ENCODE measurements around the gene PLOD2.

DNA sequence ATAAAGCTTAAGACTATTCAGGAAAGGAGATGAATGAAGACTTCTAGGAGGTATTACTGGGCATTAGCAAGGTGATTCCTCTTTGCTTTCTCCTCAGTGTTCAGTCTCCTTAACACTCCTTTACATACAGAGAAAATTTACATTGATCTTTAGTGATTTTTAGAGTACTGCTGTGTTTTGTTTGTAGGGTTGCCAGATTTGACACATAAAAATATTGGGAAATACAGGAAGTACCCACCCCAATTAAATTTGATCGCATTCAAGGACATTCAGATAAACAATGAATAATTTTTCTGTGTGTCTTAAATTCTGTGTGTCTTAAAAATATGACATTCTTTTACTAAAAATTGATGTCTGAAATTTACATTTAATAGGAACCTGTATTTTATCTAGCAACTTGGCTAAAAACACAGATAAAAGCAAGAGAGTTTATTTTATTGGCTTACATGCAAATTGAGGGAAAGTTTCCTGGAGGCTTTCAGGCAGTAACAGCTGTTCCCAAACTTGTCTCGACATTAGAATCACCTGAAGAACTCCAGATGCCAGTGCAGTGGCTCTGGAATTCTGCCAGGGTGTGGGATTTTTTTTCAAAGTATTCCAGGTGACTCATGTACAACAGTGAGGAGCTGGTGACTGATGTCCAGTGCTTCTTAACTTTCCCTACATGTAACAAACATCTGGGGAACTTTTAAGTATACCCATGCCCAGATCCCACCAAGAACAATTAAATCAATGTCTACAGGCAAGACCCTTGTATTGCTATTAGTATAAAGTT is 23.4 kb upstream of the PLOD2 start:
- TF ChIP-seq POLR2A (IDR thresholded peaks at IDR 0.05) = no peak
- TF ChIP-seq, protein P1, sequence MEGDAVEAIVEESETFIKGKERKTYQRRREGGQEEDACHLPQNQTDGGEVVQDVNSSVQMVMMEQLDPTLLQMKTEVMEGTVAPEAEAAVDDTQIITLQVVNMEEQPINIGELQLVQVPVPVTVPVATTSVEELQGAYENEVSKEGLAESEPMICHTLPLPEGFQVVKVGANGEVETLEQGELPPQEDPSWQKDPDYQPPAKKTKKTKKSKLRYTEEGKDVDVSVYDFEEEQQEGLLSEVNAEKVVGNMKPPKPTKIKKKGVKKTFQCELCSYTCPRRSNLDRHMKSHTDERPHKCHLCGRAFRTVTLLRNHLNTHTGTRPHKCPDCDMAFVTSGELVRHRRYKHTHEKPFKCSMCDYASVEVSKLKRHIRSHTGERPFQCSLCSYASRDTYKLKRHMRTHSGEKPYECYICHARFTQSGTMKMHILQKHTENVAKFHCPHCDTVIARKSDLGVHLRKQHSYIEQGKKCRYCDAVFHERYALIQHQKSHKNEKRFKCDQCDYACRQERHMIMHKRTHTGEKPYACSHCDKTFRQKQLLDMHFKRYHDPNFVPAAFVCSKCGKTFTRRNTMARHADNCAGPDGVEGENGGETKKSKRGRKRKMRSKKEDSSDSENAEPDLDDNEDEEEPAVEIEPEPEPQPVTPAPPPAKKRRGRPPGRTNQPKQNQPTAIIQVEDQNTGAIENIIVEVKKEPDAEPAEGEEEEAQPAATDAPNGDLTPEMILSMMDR (IDR thresholded peaks at IDR 0.05) = no peak

All from thyroid gland (tissue), 4 donors.